IPS DF 19.7 (cell line): ENCODE data around the gene DNAJB2.
"Not testable (repeated sequence)": the region's sequence is repeated elsewhere in the genome, so short reads cannot be mapped to it uniquely, and the experiment has no call there.

Experiments used
- DNase-seq: peaks from one replicate; pipeline ENCODE4 v3.0.0-alpha.2; 2013; ENCODE audit warnings: low read depth, low spot score

DNAJB2 gene

DNA sequence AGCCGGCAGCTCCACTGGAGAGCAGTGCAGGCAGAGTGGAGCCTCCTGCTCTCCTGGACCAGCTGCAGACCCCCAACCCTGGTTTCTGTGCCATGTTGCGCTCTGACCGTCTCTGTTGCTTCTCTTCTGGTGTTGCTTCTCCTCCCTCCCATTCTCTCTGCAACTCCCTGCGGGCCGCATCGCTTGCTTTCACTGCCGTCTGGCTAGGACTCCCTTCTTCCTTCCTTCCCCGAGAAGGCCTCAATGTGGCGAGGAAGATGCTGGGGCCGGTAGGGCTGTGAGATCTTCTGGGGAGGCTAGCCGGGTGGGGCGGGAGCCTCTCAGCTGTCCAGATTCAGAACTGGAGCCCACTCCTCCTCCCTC, 6.2 kb downstream of the DNAJB2 start:
- no peak for DNase-seq

GRCh38 chr2:219285894-219286425, 6.8 kb downstream of the DNAJB2 start:
- DNase-seq = no peak

GRCh38 chr2:219286436-219287115, 7.4 kb downstream of the DNAJB2 start:
- DNase-seq = no peak

DNA sequence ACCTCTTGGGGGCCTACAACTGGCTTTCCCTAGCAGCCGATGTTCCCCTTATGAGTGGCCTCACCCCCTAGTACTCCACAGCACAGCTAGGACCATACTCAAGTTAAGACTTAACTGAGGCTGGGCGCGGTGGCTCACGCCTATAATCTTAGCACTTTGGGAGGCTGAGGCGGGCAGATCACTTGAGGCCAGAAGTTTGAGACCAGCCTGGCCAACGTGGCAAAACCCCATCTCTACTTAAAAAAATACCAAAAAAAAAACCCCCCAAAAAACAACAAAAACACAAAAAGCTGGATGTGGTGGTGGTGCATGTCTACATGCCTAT, 7.9 kb downstream of the DNAJB2 start:
- DNase-seq = not testable (repeated sequence)

- DNase-seq = no peak
These were observed 8.6 kb downstream of the DNAJB2 start for GRCh38 chr2:219287580-219288265.

GRCh38 chr2:219289195-219289536, 10.0 kb downstream of the DNAJB2 start:
- no peak for DNase-seq

DNA sequence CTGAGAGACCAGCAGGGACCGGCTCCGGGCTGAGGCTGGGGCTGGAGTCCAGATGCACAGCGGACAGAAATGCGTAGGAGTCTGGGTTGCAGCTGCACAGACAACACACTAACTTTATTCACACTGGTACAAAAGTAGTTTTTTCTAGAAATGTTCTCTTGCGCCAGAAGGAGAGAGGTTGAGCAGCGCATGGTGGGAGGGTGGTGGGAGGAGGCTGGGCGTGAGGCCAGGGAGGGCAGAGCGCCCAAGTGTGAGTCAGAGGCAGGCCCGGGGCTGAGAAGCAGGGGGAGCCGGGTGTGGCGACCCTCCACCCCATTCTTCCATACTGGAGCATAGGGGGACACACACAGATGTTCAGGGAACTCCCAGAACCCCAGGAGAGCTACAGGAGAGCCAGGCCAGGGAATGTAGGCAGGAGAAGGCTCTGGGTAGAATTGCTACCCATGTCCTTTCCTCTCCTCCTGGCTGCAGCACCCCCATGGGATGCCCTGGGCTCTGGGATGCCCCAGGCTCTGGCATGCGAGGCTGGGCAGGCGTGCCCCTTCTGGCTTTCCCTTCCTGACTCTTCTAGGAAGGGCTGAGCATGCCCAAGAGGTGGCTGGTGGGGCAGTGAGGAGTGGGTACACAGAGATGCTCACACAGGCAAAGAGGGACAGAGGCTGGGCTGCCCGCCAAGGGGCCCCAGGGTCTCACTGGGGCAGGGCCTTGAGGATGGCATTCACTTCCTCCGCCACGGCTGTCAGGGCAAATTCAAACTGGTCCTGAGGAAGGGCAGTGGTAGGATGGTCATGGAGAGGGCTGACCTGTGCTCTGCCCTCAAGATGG, 10.6 kb downstream of the DNAJB2 start:
- no peak for DNase-seq

DNA sequence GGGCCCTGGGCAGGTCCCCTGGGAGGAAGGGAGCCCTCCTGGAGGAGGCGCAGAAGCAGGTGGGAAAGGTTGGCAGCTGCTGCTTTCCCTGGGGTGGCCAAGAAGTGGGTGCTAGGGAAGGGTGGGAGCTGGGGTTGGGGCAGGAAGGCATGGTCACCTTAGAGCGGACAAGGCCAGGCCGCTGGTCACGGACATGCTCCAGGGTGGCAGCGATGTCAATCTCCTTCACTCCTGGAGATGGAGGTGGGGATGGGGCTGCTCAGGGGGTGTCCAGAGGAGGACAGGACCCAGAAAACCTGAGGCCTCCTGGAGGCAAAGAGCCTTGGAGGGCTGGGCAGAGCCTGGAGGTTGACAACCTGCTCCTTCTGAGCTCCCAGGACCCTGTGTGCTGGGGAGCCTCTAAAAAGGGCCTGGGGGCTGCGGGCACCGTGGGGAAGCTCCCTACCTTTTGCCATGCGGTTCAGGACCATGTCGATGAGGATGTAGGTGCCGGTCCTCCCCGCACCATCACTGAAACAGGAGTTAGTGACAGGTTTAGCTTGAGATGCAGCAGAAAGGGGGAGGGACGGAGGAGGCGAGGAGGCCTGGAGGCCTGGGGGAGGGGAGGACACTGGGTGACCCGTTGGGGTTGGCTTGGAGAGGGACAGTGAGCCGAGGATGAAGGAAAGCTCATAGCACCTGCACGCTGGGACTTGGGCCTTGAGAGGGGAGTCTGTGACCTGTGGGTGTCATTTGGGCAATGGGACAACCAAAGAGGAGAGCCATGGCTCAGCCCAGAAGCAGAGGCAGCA, 11.4 kb downstream of the DNAJB2 start:
- no peak for DNase-seq

- no peak for DNase-seq
These were observed 12.2 kb downstream of the DNAJB2 start for GRCh38 chr2:219291394-219291793.

DNA sequence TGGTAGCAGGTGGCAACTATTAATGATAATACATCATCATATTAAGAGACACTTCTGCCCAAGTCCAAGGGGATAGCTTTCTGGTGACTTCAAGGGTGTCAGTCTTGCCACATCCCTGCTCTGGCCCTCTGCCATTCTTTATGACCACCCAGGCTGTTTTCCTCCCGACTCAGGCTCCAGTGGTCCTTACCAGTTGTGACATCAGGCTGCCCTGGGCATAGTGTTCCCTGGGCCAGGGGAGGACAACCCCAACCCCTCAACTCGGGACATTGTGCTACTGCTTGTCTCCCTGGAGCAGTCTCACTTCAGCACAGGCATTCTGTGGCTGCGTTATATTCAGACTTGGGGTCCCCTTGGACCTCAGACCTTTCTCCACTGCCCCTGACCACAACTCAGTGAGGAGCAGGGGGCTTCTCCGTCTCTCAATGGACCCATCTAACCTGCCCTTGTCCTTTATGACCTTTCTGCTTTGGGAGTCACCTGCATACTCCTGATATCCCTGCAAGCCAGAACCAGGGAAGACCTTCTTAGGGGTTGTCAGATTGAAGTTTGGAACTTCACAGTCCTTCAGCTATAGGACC, 12.8 kb downstream of the DNAJB2 start:
- no peak for DNase-seq

DNA sequence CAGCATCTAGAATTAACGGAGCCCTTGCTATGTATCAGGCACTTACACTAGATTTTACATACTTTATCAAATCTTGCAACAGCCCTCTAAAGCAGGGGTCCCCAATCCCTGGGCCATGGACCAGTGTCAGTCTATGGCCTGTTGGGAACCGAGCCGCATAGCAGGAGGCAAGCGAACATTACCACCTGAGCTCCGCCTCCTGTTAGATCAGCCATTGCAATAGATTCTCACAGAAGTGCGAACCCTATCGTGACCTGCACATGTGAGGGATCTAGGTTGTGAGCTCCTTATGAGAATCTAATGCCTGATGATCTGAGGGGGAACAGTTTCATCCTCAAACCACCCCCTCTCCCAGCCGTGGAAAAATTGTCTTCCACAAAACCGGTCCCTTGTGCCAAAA, 13.4 kb downstream of the DNAJB2 start:
- DNase-seq = no peak

- no peak for DNase-seq
These were observed 14.6 kb downstream of the DNAJB2 start for GRCh38 chr2:219293736-219294231.

GRCh38 chr2:219294356-219295351, 15.5 kb downstream of the DNAJB2 start:
- no peak for DNase-seq

DNA sequence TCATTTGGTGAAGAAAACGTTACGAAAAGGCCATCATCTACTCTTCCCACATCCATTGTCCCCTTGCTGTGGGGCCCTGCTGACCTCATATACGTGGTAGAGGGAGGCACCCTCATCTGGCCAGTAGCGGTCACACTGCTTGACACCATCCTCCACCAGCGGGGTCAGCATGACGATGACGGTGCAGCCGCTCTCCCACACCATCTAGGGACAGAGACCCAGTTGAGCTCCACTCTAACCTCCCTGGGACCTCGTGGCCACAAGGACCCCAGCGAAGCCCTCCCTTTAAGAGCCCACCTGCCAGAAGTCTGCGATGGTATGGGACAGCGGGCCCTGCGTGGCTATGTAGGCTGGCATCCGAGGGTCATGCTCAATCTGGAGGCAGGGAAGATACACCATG, 17.0 kb downstream of the DNAJB2 start:
- no peak for DNase-seq

DNA sequence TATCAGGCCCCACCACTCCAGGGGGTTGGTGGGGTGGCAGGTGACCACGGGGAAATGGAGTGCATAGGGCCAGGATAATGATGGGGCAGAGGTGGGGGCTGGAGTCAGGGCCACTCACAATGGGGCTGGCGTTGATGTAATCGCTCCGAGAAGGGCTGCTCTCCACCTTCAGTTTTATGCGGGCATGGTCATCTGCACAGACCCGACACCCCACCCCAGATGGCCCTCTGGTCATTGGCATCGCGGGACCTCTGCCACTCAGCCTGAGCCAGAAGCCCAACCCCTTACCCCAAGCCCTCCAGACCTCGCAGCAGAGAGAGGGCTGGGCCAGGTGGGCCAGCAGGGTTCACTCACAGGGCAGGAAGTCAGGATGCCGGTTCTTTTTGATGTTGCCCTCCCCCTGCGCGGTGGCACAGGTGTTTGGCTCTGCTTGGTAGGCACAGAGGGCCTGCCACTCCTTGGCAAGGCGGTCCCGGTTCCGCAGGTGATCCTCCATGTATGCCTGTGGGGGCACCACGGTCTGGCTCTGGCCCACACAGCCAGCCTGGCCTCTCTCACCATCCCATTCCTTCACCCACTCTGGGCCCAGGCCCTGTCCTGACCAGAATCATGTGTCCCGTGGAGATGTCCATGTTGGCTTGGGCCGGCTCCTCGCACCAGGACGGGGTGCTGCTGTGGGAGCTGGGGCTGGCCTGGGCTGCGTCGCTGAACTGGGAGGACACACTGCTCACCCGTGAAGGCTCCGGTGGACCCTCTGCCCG, 17.6 kb downstream of the DNAJB2 start:
- DNase-seq = no peak

- no peak for DNase-seq
These were observed 18.7 kb downstream of the DNAJB2 start for GRCh38 chr2:219297766-219298456.

DNA sequence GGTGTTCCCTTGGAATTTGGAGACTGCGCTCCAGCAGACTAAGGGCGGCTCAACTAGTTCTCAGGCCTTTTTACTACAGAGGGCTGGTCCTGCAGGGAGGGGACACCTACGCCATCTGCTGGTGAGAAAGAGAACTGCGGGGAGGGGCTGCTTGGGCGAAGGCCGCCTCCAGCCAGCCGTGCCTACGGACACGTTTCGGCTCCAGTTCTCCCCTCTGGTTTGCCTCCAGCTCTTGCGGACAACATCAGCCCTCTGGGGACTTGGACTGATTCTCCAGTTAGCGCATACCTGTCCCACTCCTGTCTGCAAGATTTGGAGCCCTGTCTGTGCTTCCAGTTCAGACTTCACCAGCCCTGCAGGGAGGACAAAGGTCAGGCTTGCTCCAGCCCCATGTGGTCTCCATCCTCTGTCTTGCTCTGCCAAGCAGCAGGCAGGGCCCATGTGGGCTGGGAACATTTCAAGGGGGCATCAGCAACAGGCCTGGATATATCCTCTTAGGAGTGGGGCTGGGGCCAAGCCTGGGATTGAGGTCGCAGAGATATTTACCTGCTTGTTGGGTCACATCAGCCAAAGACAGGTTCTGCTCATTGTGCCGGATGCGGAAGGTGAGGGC, 19.7 kb downstream of the DNAJB2 start:
- no peak for DNase-seq

DNA sequence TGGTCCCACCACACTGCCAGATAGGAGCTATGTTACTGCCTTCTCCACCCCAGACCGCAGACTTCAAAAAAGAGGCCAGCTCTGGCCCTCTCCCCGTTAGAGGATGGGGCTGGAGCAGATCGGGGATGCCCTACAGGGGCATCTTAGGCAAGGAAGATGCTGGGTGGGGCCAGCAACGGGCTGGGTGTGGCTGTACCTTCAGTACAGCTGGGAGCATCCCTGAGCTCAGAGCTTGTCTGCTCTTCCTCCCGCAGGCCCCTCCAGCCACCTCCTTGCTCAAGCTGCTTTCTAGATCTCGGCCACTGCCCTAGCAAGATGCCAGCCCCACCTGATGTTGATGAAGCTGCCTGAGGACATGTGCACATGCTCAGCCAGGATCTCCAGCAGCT, 20.2 kb downstream of the DNAJB2 start:
- no peak for DNase-seq
